Measurements from ENCODE around the gene RPS6KA3.

DNA sequence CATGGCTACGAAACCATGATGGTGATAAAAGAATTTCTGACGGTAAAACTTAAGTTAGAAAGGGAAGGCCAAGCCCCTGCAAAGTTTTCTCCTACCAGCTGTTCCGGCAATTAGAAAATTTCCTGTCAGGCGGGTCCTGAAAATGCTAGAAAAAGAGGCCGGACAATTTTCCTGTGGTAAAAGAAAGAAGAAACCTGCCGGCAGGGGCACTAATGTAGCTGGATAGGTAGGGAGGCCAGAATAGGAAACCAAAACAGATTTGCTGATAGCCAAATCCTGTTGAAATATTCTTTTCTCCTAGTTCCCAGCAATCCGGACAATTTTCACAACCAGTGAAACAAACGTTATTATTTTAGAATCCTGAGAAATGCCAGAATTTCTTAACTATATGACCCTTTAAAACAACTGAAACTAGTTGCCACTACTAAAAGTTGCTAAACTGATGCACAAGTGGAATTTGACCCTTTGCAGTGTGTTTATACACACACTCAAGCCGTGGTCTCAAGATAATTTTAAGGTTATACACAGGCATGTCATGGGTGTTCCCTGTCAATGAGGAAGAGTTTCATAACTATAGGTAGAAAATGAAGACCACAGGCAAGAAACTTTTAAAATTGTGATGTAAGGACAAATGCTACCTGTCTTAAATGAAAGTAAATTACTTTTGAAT is 47.7 kb downstream of the RPS6KA3 start:
- TF ChIP-seq NR3C1 (CRISPR knock-in tag; conservative IDR thresholded peaks at IDR 0.05; ENCODE audit: low read depth), result no peak
- no peak for TF ChIP-seq ATF3 (CRISPR knock-in tag; conservative IDR thresholded peaks at IDR 0.05)
- no peak for TF ChIP-seq FOXJ3 (CRISPR knock-in tag; IDR thresholded peaks at IDR 0.05; ENCODE audit: borderline replicate concordance)
- TF ChIP-seq, protein P1, sequence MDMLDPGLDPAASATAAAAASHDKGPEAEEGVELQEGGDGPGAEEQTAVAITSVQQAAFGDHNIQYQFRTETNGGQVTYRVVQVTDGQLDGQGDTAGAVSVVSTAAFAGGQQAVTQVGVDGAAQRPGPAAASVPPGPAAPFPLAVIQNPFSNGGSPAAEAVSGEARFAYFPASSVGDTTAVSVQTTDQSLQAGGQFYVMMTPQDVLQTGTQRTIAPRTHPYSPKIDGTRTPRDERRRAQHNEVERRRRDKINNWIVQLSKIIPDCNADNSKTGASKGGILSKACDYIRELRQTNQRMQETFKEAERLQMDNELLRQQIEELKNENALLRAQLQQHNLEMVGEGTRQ (CRISPR knock-in tag; IDR thresholded peaks at IDR 0.05), result no peak
- no peak for TF ChIP-seq CTCF (IDR thresholded peaks at IDR 0.05)
- TF ChIP-seq E2F4 (CRISPR knock-in tag; IDR thresholded peaks at IDR 0.05; ENCODE audit: borderline replicate concordance, low read depth), result no peak
